IPS-15b (cell line): ENCODE results near the gene PRDM4.

Source experiments
- H3K27me3 ChIP-seq: one replicate; pipeline ENCODE4 v1.6.1; 2013; ENCODE audit warnings: low read length; ENCODE audit not compliant: control insufficient read depth, insufficient read depth
- H3K36me3 ChIP-seq: one replicate; pipeline ENCODE4 v1.6.1; 2013; ENCODE audit warnings: low read length; ENCODE audit not compliant: control insufficient read depth, insufficient read depth
- H3K4me1 ChIP-seq: one replicate; pipeline ENCODE4 v1.6.1; 2013; ENCODE audit warnings: mild to moderate bottlenecking, low read length; ENCODE audit not compliant: control insufficient read depth, insufficient read depth
- H3K4me3 ChIP-seq: one replicate; pipeline ENCODE4 v1.5.1; 2013; ENCODE audit warnings: low read depth, low read length
- H3K9ac ChIP-seq: one replicate; pipeline ENCODE4 v1.6.1; 2013; ENCODE audit warnings: low read depth, mild to moderate bottlenecking, low read length
- H3K9me3 ChIP-seq: one replicate; pipeline ENCODE4 v1.6.1; 2013; ENCODE audit warnings: mild to moderate bottlenecking, low read length; ENCODE audit not compliant: control insufficient read depth, insufficient read depth

Gene PRDM4

GRCh38 chr12:107762874-107763273 is 1.9 kb upstream of the PRDM4 start:
- peaks cover 3% of the 10 kb centered on the region for H3K4me1 ChIP-seq
- H3K9me3 ChIP-seq = no peaks in the 10 kb centered on the region
- no peak overlapping the region for H3K4me3 ChIP-seq
- H3K9ac ChIP-seq = no peak overlapping the region
- peaks cover 7% of the 10 kb centered on the region for H3K27me3 ChIP-seq
- H3K36me3 ChIP-seq = no peaks in the 10 kb centered on the region

- H3K27me3 ChIP-seq = peaks cover 5% of the 10 kb centered on the region
- peak overlapping the region; percentile 90 for H3K4me3 ChIP-seq
- H3K9me3 ChIP-seq = no peaks in the 10 kb centered on the region
- peaks cover 6% of the 10 kb centered on the region for H3K36me3 ChIP-seq
- peaks cover 3% of the 10 kb centered on the region for H3K4me1 ChIP-seq
- peak overlapping the region; percentile 3 for H3K9ac ChIP-seq
Measured at GRCh38 chr12:107761502-107761904, 566 bp upstream of the PRDM4 start.

GRCh38 chr12:107760207-107760808 is 629 bp downstream of the PRDM4 start:
- Histone ChIP-seq H3K9ac (peak overlapping the region; percentile 57), H3K9me3 (no peaks in the 10 kb centered on the region), H3K36me3 (peaks cover 6% of the 10 kb centered on the region)

GRCh38 chr12:107759410-107759809 is 1.5 kb downstream of the PRDM4 start:
- Histone ChIP-seq H3K27me3 (peaks cover 3% of the 10 kb centered on the region), H3K36me3 (peaks cover 6% of the 10 kb centered on the region), H3K9ac (no peak overlapping the region), H3K4me3 (peak overlapping the region; percentile 80), H3K9me3 (no peaks in the 10 kb centered on the region), H3K4me1 (peaks cover 3% of the 10 kb centered on the region)

More at GRCh38 chr12:107760207-107760808, 629 bp downstream of the PRDM4 start:
- Histone ChIP-seq H3K27me3 (peaks cover 4% of the 10 kb centered on the region), H3K4me1 (peaks cover 3% of the 10 kb centered on the region), H3K4me3 (peak overlapping the region; percentile 80)

- H3K4me1 ChIP-seq = no peaks in the 10 kb centered on the region
- peaks cover 17% of the 10 kb centered on the region for H3K36me3 ChIP-seq
- no peaks in the 10 kb centered on the region for H3K27me3 ChIP-seq
- no peak overlapping the region for H3K4me3 ChIP-seq
- H3K9me3 ChIP-seq = no peaks in the 10 kb centered on the region
- H3K9ac ChIP-seq = no peak overlapping the region
Measured at GRCh38 chr12:107749083-107749482, 11.9 kb downstream of the PRDM4 start.

- Histone ChIP-seq H3K9me3 (no peaks in the 10 kb centered on the region), H3K27me3 (no peaks in the 10 kb centered on the region), H3K4me3 (no peak overlapping the region), H3K9ac (no peak overlapping the region), H3K36me3 (peaks cover 17% of the 10 kb centered on the region), H3K4me1 (no peaks in the 10 kb centered on the region)
Measured at GRCh38 chr12:107748472-107748871, 12.5 kb downstream of the PRDM4 start.

- Histone ChIP-seq H3K4me3 (no peak overlapping the region), H3K9me3 (no peaks in the 10 kb centered on the region), H3K36me3 (peaks cover 25% of the 10 kb centered on the region), H3K4me1 (no peaks in the 10 kb centered on the region), H3K9ac (no peak overlapping the region), H3K27me3 (no peaks in the 10 kb centered on the region)
Measured at GRCh38 chr12:107736914-107737313, 24.0 kb downstream of the PRDM4 start.

- no peak overlapping the region for H3K4me3 ChIP-seq
- no peaks in the 10 kb centered on the region for H3K27me3 ChIP-seq
- peaks cover 19% of the 10 kb centered on the region for H3K36me3 ChIP-seq
- no peaks in the 10 kb centered on the region for H3K4me1 ChIP-seq
- H3K9ac ChIP-seq = no peak overlapping the region
- H3K9me3 ChIP-seq = no peaks in the 10 kb centered on the region
Measured at GRCh38 chr12:107735763-107736162, 25.2 kb downstream of the PRDM4 start.

- Histone ChIP-seq H3K4me1 (no peaks in the 10 kb centered on the region), H3K9me3 (no peaks in the 10 kb centered on the region), H3K4me3 (no peak overlapping the region), H3K9ac (no peak overlapping the region), H3K36me3 (peaks cover 13% of the 10 kb centered on the region), H3K27me3 (no peaks in the 10 kb centered on the region)
Measured at GRCh38 chr12:107734139-107734538, 26.8 kb downstream of the PRDM4 start.

GRCh38 chr12:107732365-107732764 is 28.6 kb downstream of the PRDM4 start:
- no peaks in the 10 kb centered on the region for H3K27me3 ChIP-seq
- H3K4me3 ChIP-seq = no peak overlapping the region
- H3K36me3 ChIP-seq = peaks cover 9% of the 10 kb centered on the region
- H3K9ac ChIP-seq = no peak overlapping the region
- no peaks in the 10 kb centered on the region for H3K4me1 ChIP-seq
- no peaks in the 10 kb centered on the region for H3K9me3 ChIP-seq

GRCh38 chr12:107731366-107731765 is 29.6 kb downstream of the PRDM4 start:
- H3K27me3 ChIP-seq = no peaks in the 10 kb centered on the region
- H3K36me3 ChIP-seq = peaks cover 5% of the 10 kb centered on the region
- no peak overlapping the region for H3K4me3 ChIP-seq
- H3K9ac ChIP-seq = no peak overlapping the region
- H3K4me1 ChIP-seq = no peaks in the 10 kb centered on the region
- H3K9me3 ChIP-seq = no peaks in the 10 kb centered on the region

GRCh38 chr12:107730618-107731341 is 30.2 kb downstream of the PRDM4 start:
- H3K9ac ChIP-seq = no peak overlapping the region
- H3K36me3 ChIP-seq = no peaks in the 10 kb centered on the region
- H3K27me3 ChIP-seq = no peaks in the 10 kb centered on the region
- no peaks in the 10 kb centered on the region for H3K9me3 ChIP-seq
- no peaks in the 10 kb centered on the region for H3K4me1 ChIP-seq
- H3K4me3 ChIP-seq = no peak overlapping the region
